Right atrium auricular region (tissue), 2 donors: ENCODE measurements around the gene WWOX. TPM values are rescaled to one million over a fixed set of nuclear protein-coding genes. Genes with fewer than 3 reads are reported as not detected.

Experiments
- DNase-seq: peaks from one replicate; pipeline ENCODE4 v3.0.0-alpha.2; 2019; ENCODE audit warnings: low spot score
- H3K27ac ChIP-seq, 2 donors: fragments of 200-600 bp; sonication (generic); 1 replicate in 1 of 2; 2 replicates in 1 of 2; pipeline ENCODE4 v1.5.1; 2016 to 2019
- H3K27me3 ChIP-seq, 2 donors: fragments of 200-600 bp; sonication (generic); one replicate each; pipeline versions ENCODE4 v1.5.1 to v1.6.0; 2017 to 2019
- H3K36me3 ChIP-seq: fragments of 200-600 bp; sonication (generic); one replicate; pipeline ENCODE4 v1.5.1; 2016
- H3K4me1 ChIP-seq, 2 donors: fragments of 200-600 bp; sonication (generic); one replicate each; pipeline versions ENCODE4 v1.5.1 to v1.6.0; 2017 to 2019
- H3K4me3 ChIP-seq, 2 donors: fragments of 200-600 bp; sonication (generic); 1 replicate in 1 of 2; 2 replicates in 1 of 2; pipeline ENCODE4 v1.5.1; 2017 to 2019; ENCODE audit warnings: mild to moderate bottlenecking in 1 of 2, moderate library complexity in 1 of 2
- H3K9me3 ChIP-seq, 2 donors: fragments of 200-600 bp; sonication (generic); one replicate each; pipeline ENCODE4 v1.5.1; 2019
- CTCF ChIP-seq, 2 donors: fragments of 200-600 bp; sonication (generic); IDR thresholded peaks; one replicate each; pipeline ENCODE4 v1.5.1; 2019; ENCODE audit warnings: antibody characterized with exemption in 2 of 2
- total RNA-seq, 2 donors: library from RNA; depleted of rRNA; stranded (reverse); fragments of >200 nt; gene quantifications; one replicate each; pipeline ENCODE4 v1.1.0, GENCODE V29; 2016

WWOX gene
- total RNA-seq, 2 donors from 2014 or later = 14.8 to 20.8 TPM

GRCh38 chr16:78519896-78520295, 420.4 kb downstream of the WWOX start:
- Histone ChIP-seq H3K36me3 (no peaks in the 10 kb centered on the region), H3K9me3 (no peaks in the 10 kb centered on the region), H3K27ac (no peak overlapping the region), H3K27me3 (no peaks in the 10 kb centered on the region), H3K4me1 (no peaks in the 10 kb centered on the region), H3K4me3 (no peak overlapping the region)
- DNase-seq = no peak
- TF ChIP-seq CTCF (IDR thresholded peaks at IDR 0.05) = no peak

GRCh38 chr16:78520470-78520869, 421.0 kb downstream of the WWOX start:
- no peak overlapping the region for H3K4me3 ChIP-seq
- no peaks in the 10 kb centered on the region for H3K9me3 ChIP-seq
- TF ChIP-seq CTCF (IDR thresholded peaks at IDR 0.05) = no peak
- H3K27ac ChIP-seq = no peak overlapping the region
- DNase-seq = no peak
- H3K4me1 ChIP-seq = no peaks in the 10 kb centered on the region
- no peaks in the 10 kb centered on the region for H3K27me3 ChIP-seq
- H3K36me3 ChIP-seq = no peaks in the 10 kb centered on the region

- Histone ChIP-seq H3K9me3 (no peaks in the 10 kb centered on the region), H3K36me3 (no peaks in the 10 kb centered on the region), H3K27me3 (no peaks in the 10 kb centered on the region), H3K27ac (no peak overlapping the region), H3K4me3 (no peak overlapping the region), H3K4me1 (no peaks in the 10 kb centered on the region)
- TF ChIP-seq CTCF (IDR thresholded peaks at IDR 0.05) = no peak
- DNase-seq = no peak
These were observed 422.9 kb downstream of the WWOX start for GRCh38 chr16:78522327-78522726.

GRCh38 chr16:78523212-78523985, 423.9 kb downstream of the WWOX start:
- no peak for DNase-seq
- no peaks in the 10 kb centered on the region for H3K27me3 ChIP-seq
- no peaks in the 10 kb centered on the region for H3K4me1 ChIP-seq
- no peak for TF ChIP-seq CTCF (IDR thresholded peaks at IDR 0.05)
- H3K9me3 ChIP-seq = no peaks in the 10 kb centered on the region
- H3K36me3 ChIP-seq = no peaks in the 10 kb centered on the region
- H3K27ac ChIP-seq = no peak overlapping the region
- no peak overlapping the region for H3K4me3 ChIP-seq

DNA sequence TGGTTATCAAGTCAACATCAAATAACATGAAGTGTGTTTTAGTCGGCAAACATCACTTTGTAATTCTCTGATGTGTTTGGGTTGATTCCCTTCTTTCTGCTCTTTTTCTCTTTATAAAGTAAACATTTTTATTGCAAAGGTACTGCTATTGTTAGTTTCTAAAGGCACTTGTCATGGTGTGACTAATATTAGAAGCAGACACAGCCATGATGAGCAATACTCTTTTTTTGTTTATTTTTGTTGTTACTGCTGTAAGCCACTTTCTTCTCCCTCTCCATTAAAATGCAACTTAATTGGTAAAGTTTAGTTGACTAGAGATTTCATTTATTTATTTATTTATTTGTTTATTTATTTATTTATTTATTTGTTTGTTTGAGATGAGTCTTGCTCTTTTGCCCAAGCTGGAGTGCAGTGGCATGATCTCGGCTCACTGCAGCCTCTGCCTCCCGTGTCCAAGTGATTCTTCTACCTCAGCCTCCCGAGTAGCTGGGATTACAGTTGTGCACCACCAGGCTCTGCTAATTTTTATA, 424.7 kb downstream of the WWOX start:
- H3K27ac ChIP-seq = no peak overlapping the region

More for the DNA sequence above, 424.7 kb downstream of the WWOX start:
- no peaks in the 10 kb centered on the region for H3K27me3 ChIP-seq
- no peaks in the 10 kb centered on the region for H3K4me1 ChIP-seq
- TF ChIP-seq CTCF (IDR thresholded peaks at IDR 0.05) = no peak
- no peaks in the 10 kb centered on the region for H3K36me3 ChIP-seq
- no peak for DNase-seq
- no peaks in the 10 kb centered on the region for H3K9me3 ChIP-seq
- no peak overlapping the region for H3K4me3 ChIP-seq
